ENCODE results near the gene NDUFA13.
A peak's percentile ranks its signal among the peaks of the same experiment; 100 is the strongest.

The NDUFA13 gene

DNA sequence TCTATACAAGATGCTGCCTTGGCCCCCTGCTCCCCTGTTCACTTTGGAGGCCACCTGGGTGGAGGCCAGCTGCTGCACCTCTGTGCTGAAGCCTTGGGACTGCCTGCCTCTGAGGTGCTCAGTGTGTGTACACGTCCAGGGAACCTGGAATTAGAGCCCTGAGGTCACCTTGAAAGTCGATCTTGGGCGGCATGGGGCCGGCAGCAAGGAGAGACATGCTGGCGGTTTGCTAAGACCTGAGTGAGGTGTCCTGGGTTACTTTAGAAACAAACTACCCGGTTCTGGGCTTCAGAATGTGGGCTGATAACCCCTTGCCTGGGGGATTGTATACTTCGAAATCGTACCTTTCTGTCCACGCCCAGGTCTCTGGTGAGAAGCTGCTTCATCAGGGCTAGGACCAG lies 26.2 kb upstream of the NDUFA13 start:
- no peak for DNase-seq (ENCODE audit: low read depth)

DNA sequence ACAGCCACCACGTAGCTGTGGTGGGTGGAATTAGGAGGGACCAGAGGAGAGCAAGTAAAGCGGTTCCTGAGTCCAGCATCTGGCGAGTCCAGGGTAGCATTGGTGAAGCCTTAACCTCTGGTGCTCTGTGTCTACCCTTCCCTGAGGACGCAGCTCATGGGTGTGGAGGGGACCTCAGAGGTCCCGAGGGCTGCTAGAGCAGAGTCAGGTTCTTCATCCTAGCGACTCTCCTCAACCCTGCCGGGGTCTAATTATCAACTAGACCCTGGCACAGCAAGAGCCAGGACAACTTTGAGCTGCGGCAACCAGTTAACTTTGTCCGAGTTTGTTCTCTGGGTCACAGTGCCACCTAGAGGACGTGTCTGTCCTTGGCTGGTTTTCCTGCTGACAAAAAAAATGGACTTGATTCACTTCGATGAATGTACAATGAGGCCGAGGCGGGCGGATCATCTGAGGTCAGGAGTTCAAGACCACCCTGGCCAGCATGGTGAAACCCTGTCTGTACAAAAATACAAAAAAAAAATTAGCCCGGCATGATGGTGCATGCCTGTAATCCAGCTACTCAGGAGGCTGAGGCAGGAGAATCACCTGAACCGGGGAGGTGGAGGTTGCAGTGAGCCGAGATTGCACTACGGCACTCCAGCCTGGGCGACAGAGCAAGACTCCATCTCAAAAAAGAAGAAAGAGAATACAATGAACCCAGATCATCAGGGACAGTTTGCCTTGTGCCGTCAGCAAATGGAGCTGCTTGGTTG lies 25.6 kb upstream of the NDUFA13 start:
- DNase-seq (ENCODE audit: low read depth): peak; percentile 82

DNA sequence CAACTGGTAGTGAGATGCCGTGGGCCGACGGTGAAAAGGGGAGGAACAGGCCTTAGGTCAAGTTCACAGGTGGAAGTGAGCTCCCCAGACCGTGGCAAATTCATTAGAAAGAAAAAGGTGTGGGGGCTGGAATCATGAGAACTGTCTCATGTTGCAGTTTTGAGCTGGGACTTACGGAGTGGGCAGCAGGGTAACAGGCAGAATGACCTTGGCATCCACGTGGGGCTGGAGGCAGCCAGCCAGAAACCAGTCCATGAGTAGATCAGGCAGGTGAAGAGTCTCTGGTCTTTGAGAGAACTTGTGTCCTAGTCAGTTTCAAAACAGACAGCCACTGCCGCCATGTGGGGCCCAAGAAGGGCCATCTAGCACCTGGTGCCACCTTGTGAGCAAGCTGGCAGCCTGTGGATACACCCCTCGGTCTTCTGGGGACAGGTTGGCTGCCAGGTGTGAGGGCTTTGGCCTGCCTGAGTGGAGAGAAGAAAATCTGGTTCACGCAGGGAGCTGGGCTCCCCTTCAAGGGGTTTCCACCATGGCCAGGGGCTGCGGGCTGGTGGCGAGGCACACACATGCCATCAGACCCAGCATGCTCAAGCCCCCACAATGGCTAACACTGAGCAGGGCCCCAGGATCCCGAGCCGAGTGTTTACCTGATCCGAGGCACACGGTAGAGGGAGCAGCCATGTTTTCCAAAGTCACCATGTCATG lies 24.6 kb upstream of the NDUFA13 start:
- no peak for DNase-seq (ENCODE audit: low read depth)

DNA sequence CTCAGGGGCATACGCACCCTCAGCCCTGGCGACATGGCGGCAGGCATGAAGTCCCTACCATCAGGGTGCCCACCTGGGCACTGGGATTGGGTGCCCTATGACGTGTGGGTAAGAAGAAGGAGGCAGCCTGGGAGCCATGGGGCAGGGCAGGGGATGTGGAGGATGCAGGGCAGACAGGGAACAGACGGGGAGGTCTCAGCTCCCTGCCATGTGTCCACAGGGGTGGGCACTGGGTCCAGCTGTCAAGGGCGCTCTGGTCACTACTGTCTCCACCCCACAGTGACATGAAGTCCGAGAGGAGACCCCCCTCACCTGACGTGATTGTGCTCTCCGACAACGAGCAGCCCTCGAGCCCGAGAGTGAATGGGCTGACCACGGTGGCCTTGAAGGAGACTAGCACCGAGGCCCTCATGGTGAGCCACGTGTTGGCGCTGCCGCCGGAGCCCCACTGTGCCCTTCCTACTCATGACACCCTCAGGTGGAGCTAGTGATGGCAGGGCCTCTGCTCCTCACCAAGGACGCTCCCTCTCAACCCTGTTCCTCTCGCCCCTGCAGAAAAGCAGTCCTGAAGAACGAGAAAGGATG lies 23.9 kb upstream of the NDUFA13 start:
- no peak for DNase-seq (ENCODE audit: low read depth)

DNA sequence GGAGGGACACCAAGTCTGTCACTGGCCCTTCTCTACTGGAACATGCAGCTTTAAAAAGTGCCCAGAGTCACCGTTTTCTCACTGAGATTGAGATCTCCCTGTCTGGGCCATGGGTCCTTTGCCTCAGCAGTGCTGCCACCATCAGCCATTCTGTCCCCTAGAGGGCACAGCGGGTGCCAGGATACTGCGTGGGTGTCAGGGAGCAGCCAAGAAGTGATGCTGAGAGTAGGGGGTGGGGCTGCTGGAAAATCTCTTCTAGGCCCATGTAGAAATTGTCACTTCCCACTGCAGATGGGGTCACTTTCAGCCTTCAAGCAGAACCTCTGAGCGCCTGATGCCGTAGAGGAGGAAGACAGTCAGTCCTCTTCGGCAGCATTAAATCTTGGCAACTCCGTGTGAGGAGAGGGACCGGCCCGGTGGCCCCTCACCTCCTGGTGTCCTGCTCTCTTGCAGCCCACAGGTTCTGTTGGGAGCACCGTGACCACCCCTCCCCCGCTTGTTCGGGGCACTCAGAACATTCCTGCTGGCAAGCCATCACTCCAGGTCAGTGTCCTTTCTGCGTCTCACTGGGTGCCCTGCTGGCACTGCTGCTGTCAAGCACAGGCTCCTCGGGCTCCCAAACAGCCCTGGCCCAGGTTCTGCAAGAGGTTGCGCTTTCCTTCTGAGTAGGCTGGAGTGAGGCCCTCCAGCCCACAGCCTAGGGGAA lies 22.0 kb upstream of the NDUFA13 start:
- no peak for DNase-seq (ENCODE audit: low read depth)

DNA sequence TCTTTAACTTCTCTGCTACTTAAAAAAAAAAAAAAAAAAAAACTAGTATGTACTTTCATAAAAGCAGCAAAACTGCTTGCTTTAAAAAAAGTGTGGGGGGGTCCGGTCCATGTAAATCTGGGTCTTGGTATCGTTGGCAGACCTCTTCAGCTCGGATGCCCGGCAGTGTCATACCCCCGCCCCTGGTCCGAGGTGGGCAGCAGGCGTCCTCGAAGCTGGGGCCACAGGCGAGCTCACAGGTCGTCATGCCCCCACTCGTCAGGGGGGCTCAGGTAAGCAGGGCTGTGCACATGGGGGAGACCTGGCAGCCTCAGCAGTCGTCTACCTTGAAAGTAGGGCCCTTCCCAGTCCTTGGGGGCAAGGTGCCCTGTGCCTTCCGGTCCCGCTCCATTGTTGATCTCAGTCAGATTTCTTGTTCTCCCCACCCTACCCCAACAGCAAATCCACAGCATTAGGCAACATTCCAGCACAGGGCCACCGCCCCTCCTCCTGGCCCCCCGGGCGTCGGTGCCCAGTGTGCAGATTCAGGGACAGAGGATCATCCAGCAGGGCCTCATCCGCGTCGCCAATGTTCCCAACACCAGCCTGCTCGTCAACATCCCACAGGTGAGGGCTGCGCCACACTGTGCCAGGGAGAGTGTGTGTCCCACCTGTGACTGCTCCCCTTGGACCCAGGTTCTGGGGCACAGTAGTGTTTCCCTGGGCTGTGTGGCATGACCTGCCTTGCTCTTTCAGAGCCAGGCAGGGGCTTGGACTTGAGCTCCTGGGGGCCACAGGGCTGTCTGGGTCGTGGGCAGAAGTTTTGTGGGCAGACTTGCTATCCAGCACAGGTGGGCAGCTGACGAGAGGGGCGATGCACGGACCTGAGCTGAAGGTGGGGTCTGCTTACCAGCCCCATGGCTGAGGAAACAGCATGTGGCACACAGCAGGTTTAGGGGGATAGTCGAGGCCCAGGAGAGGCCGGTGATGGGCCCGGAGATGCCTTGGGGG lies 20.1 kb upstream of the NDUFA13 start:
- no peak for DNase-seq (ENCODE audit: low read depth)

DNA sequence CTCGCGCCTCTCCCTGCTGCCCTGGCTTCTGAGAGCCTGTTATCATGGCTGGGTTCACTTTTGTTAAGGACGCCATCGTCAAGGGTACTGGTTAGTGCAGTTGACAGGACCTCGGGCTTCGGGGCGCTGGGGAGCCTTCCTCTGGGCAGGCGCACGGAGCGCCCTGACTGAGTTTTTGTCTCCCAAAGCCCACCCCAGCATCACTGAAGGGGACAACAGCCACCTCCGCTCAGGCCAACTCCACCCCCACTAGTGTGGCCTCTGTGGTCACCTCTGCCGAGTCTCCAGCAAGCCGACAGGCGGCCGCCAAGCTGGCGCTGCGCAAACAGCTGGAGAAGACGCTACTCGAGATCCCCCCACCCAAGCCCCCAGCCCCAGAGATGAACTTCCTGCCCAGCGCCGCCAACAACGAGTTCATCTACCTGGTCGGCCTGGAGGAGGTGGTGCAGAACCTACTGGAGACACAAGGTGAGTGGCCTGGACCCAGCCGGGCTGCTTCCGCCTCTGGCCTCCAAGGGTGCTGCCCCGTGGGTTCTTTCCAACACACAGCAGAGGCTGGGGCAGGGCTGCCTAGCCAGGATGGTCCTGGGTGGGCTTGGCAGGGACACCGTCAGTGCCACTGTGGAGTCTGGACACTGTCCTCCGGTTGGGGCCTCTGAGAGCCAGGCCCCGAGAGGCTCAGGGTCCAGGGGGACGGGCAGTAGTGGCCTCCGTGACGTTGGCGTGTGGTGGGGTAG lies 17.6 kb upstream of the NDUFA13 start:
- no peak for DNase-seq (ENCODE audit: low read depth)

DNA sequence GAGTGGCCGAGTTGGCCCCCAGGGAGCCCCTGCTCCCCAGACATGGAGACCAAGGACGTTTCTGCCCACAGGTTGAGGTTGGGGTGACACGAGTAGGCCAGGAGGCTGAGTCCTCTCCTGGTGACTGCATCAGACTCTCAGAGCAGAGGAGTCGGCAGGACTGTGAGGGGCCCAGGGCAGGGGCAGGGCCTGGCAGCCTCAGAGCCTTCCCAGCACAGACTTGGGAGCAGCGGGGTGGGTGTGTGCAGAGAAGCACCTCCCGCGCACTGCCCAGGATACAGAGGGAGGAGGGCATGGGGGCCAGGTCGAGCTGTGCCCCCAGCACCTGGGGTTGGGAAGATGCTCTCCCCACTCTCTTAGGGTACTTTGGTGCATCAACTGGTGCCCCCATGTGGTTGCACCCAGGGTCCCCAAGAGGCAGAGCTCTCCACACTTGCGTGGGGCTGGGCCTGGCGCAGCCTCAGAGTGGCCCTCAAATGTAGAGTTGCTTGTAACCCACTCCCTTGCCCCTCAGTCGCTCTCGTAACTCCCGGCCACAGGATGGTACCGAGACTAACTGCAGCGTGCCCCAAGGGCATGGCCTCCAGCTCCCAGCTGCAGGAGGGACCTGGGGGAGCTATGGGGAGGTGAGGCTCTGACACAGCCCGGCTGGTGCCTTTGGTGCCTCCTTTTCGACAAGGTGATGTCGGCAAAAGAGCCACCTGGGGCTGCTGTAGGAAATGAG lies 16.6 kb upstream of the NDUFA13 start:
- no peak for DNase-seq (ENCODE audit: low read depth)

DNA sequence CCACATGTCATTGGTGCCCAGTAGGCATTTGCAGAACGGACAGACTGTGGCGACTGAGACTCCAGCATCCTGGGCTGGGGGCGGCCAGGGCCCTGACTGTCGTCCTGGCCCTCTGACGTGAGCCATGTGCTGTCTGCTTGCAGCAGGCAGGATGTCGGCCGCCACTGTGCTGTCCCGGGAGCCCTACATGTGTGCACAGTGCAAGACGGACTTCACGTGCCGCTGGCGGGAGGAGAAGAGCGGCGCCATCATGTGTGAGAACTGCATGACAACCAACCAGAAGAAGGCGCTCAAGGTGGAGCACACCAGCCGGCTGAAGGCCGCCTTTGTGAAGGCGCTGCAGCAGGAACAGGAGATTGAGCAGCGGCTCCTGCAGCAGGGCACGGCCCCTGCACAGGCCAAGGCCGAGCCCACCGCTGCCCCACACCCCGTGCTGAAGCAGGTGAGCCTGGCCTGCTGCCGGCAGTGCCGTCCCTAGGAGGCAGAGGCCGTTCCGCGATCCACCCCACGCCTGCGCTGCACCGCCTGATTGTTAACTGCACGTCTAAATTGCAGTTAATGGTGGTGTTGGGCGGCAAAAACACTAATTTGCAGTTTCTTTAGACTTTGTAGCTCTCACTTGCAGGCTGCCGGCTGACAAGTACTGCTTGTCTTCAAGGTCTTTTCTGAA lies 14.9 kb upstream of the NDUFA13 start:
- DNase-seq (ENCODE audit: low read depth): no peak

DNA sequence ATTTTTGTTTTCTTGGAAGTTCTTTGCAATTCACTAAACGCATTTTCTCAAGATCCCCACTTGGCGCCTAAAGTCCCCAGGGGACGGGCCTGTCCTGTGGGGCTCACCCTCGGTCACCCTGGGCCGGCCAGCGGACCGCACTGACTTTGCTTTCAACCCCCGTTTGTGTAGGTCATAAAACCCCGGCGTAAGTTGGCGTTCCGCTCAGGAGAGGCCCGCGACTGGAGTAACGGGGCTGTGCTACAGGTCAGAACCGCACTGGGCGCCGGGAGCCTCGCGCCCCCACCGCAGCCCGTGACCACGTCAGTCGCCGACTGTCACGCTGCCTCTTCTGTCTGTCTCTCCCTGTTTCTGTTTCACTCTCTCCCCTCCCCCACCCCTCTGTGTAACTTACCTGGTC lies 14.2 kb upstream of the NDUFA13 start:
- no peak for DNase-seq (ENCODE audit: low read depth)

DNA sequence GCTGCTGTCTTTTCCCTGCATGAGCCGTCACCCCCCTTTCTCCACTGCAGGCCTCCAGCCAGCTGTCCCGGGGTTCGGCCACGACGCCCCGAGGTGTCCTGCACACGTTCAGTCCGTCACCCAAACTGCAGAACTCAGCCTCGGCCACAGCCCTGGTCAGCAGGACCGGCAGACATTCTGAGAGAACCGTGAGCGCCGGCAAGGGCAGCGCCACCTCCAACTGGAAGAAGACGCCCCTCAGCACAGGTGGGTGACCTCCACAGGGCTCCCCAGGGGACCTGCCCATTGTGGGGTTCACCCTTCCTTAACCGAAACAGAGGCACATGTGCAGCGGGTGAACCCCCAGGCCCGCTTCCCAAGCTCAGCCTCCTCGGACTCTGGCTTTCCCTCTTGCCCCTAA lies 13.7 kb upstream of the NDUFA13 start:
- DNase-seq (ENCODE audit: low read depth): no peak

DNA sequence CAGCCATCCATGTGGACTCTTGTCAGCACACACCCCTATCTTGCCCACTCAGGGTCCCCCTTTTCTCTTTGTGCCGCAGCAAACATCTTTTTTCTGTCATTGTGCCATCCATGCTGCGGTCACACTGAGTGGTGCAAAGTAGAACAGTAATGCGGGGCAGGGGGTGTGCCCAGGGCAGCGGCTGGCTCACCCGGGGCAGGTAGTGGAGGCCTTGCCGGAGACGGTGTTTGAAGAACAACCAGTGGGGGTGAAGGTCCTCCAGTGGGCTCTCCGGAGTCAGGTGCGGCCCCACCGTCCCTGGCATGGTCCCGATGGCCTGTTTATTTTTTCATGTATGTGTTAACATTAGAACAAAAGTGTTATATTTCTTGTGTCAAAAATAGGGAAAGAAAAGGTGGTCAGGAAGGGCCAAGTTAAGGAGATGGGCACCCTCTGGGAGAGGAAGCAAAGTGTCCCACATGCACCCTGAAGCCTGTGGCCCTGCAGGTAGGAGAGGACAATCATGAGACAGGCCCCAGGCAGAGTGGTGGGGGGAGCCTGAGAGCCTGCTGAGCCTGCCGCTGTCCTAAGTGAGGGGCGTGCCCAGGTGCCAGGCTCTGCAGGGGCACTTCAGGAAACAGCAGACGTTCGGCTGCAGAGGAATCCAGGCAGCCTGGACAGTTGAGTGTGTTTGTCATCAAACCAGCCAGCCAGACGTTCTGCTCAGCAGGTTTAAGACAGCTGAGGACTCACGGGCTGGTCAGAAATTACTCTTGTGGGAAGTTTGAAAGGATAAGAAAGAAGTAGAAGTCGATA lies 13.0 kb upstream of the NDUFA13 start:
- DNase-seq (ENCODE audit: low read depth): no peak

DNA sequence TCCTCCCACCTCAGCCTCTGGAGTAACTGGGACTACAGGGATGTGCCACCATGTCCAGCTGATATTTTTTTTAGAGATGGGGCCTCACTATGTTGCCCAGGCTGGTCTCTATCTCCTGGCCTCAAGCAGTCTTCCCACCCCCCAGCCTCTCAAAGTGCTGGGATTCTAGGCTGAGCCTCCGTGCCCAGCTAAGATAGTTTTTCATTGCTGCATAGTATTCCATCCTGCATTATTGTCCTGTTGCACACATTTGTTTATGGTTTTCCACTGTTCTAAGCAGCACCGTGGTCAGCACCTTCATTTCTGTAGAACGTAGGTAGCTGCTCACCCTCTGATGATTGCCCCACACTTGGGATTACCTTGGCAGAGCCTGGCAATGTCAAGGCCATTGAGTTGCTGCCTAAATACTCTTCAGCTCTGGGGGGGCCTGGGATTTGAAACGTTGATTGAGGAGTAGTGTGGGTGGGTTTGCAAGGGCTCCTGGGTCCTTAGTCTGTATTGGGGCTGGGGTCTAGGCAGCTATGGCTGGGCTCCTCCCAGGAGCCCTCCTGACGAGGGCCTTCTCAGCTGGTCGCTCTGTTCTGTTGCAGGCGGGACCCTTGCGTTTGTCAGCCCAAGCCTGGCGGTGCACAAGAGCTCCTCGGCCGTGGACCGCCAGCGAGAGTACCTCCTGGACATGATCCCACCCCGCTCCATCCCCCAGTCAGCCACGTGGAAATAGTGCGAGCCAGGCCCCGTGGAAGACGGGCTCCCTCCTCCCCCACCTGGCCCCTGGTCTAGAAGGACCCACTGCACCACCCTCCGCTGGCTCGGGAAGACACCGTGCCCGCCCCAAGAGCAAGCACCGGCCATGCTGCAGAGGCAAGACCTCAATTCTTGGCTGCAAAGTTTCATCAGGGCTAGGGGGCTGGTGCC lies 11.0 kb upstream of the NDUFA13 start:
- DNase-seq (ENCODE audit: low read depth): no peak

DNA sequence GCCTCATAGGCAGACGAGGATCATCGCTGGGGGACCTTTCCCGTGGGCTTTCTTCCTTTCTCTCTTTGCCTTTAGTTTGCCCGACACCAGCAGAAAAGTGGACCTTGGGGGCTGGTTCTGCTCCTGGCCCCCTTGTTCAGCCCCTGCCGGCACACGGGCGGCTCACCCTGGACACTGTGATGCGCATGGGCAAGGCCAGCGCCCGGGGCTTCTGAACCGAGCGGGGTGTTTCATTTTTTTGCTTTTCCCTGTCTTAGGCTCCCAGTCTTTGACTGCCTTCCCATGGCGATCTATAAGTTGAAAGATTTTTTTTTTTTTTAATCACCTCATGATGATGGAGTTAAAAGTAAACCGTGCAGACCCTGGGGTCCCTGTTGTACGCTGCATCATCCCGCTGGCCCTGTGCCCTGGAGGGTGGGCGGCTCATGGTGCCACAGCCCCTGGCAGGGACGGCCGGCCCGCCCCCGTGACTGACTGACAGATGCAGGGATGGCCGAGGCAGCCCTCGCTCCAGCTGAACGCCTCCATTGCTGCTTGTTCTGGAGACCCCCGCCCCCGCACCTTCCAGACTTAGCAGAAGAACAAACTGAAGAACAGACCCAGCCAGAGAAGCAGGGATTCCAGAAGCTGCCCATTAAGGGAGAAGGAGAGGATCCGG lies 10.2 kb upstream of the NDUFA13 start:
- DNase-seq (ENCODE audit: low read depth): no peak

DNA sequence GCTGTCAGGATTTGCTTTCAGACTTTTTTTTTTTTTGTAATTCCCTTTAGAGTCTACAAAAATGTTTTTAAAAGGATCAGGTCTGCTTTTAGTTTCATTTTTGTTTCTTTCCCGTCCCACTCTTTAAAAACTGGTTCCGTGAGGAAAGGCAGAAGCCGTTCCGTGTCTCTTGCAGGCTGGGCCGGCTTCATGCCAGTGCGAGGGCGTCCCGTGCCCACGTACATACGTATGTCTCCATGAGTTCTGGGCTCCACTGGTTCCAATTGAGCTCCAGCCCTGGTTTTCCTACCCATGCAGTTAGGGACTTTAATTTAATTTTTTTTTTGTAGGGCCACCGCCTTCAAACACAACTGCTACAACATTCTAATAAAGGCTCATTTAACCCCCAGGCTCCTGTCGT lies 9.4 kb upstream of the NDUFA13 start:
- DNase-seq (ENCODE audit: low read depth): no peak

DNA sequence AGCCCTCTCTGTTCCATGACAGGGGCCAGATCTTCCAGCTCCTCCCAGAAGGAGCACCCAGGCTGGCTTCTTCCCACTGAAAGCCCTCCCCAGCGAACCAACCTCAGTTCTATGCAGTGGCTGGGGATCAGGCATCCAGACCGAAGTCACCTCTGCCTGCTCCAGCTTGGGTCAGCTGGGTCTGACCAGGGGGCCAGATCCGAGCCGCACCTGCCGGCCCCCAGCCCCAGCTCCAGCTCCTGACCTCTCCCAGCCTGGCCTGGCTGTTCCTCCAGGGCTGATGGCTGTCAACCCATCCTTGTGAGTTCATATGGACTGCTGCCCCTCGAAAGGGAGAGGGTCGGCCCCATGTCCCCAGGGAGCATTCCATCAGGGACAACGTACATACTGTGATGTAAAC lies 8.7 kb upstream of the NDUFA13 start:
- DNase-seq (ENCODE audit: low read depth): no peak

DNA sequence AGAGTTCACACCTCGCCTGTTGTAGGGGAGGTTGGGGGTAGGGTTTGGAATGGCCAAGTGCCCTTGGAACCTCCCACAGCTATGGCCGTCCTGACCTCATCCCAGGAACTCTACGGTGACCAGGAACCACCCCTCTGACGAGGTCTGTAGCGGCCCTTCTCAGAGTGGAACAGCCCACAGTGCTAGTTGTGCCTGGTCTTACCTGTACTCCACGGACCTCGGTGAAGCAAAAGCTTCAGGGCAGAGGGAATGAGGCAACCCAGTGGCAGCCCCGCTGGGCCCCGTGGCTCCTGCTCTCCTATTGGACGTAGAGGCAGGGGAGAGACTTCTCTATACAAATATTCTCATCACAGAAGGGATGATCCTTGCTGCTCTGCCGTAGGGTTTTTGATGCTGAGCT lies 7.8 kb upstream of the NDUFA13 start:
- DNase-seq (ENCODE audit: low read depth): no peak
